ENCODE results near the gene CD46.
"Not testable (repeated sequence)": the region's sequence is repeated elsewhere in the genome, so short reads cannot be mapped to it uniquely, and the experiment has no call there.

Gene CD46

GRCh38 chr1:207752456-207752998, 673 bp downstream of the CD46 start:
- no peak for DNase-seq

GRCh38 chr1:207753611-207754010, 1.8 kb downstream of the CD46 start:
- DNase-seq, result no peak

DNA sequence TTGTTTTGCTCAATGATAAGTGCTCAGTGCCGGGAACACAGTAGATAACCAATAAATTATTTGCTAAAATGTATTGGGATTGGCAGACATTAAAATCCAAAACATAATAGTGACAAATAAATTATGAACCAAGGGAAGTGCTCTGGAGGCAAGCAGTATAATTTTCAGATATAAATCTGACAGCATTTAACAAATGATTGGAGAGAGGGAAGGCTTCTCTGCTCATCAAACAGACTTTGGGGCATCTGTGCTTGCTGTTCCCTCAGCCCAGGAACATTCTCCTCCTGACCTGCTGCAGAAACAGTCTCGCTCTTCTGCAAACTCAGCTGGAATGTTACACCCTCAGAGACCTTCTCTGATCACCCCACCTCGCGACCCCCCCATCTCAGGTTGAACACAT, 2.2 kb downstream of the CD46 start:
- no peak for DNase-seq

DNA sequence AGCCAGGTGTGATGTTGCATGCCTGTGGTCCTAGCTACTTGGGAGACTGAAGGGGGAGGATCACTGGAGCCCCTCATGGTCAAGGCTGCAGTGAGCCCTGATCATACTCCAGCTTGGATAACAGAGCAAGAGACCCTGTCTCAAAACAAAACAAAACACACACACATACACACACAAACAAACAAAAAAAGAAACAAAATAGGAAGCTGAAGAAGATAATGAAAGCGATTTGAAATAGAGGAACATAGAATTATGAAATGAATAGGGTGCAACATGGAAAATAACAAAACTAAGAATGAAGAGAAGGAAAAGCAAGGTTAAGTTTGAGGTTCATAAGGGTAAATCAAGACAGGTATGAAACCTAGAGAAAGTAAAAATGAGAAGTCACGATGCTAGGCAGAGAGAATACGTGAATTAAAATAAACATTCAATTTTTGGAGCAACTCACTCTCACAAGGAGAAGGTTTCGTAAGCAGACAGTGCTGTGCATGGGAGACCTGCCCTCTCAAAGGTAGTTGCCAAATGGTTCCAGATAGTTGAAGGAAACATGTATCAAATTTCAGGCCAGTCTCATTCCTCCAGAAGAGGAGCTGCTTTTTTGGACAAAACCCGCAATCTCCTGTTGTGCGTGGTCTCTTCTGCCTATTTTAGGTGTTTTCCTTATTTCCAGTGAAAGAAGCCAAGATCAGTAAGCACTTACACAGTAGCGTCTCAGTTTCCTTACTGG, 3.3 kb downstream of the CD46 start:
- DNase-seq, result no peak

DNA sequence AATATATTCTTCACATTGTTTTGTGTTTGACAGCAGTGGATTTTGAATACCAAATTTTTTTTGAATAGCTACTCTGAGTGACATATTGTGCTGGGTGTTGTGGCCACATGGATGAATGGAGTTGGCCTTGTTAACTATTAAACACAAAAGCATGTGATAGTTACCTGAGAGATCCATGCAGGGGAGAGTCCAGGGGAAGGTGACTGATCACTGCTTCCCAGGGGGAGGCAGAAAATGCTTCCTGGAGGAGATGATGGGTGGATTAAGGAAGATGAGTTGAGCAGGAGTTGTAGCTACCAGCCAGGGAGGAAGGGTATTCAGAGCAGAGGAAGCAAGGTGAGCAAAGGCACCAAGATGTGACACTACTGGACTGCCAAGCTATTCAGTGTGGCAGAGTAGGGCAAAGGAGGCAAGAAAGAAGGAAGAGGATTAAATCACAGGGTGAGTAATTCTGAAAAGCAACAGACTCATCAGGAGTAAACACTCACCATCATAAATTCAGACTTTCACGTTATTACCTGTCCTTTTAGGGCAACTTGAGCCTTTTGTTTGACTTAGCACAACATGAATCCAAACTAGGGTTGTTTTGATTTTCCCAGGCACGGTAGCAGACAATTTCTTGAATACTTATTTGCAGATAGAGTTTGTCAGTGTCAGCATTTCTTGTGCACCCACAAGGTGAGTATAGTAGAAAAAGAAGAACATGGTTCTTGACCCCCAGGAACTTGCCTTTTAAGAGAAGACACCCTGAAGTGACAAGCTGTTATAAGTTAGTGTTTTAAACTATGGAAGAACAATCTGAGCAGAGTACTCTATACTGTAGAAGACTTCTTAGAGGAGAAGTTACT, 4.2 kb downstream of the CD46 start:
- no peak for DNase-seq

DNA sequence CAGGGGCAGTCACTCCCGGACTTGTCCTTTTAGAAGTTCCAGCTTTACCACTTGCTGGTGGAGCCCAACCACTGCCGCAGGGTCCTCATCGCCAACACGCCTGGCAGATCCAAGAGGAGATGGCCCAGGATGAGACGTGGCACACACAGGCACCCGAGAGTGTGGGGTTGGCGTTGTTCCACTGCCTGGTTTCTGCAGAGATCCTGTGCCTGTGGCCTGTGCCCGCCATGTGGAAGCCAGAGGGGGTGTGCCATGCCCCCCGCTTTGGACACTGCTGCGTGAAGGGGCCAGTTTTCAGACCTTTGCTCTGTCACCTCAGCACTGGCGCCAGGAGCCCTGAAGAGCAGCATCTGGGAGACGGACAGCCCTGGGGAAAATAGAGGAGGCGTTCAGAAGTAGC, 10.8 kb downstream of the CD46 start:
- no peak for DNase-seq

DNA sequence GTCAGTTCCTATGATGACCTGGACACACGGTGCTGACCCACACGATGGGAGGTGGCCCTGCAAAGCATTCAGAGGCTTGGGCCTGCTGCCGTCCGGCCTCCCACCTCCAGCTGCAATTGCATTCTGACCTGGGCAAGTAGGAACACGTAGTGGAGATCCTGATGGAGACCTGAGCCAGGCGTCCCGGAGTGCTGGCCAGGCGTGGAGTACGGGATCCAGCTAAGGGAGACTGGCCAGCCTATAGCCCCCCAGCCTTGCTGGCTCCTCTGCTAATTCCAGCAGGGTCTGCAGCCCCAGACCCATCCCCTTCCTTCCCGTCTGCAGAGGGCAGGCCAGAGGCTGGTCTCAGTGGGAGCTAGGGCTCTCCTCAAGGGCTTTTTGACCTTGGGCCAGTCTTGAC, 11.2 kb downstream of the CD46 start:
- DNase-seq, result no peak

DNA sequence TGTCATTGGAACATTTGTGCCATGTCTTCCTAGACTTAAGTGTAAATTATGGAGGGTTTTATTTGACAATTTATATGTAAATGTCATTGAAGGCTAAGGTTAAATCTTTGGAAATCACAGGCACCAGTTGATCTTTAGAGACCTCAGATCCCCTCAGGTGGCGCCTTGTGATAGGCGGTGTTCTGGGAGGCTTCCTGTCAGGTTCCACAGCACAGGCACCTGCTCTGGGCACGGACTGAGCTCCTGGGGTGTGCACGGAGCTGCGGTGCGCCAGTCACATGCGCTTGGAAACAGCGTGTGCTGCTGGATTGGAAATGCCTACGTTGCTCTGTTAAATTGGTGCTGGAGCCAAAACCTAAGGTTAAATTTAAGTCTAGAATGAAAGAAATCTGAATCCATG, 12.1 kb downstream of the CD46 start:
- no peak for DNase-seq

- DNase-seq, result no peak
Measured at GRCh38 chr1:207766569-207766968, 14.7 kb downstream of the CD46 start.

DNA sequence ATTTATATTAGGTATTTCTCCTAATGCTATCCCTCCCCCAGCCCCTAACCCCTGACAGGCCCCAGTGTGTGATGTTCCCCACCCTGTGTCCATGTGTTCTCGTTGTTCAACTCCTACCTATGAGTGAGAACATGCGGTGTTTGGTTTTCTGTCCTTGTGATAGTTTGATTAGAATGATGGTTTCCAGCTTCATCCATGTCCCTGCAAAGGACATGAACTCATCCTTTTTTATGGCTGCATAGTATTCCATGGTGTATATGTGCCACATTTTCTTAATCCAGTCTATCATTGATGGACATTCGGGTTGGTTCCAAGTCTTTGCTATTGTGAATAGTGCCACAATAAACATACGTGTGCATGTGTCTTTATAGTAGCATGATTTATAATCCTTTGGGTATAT, 18.7 kb downstream of the CD46 start:
- DNase-seq, result not testable (repeated sequence)

- DNase-seq, result not testable (repeated sequence)
Measured at GRCh38 chr1:207776045-207776444, 24.2 kb downstream of the CD46 start.

DNA sequence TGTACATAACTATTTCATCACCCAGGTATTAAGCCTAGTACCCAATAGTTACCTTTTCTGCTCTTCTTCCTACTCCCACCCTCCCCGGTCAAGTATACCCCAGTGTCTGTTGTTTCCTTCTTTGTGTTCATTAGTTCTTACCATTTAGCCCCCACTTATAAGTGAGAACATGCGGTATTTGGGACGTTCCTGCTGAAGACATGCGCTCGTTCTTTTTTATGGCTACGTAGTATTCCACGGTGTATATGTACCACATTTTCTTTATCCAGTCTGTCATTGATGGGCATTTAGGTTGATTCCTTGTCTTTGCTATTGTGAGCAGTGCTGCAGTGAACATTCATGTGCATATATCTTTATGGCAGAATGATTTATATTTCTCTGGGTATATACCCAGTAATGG, 25.6 kb downstream of the CD46 start:
- DNase-seq, result not testable (repeated sequence)

DNA sequence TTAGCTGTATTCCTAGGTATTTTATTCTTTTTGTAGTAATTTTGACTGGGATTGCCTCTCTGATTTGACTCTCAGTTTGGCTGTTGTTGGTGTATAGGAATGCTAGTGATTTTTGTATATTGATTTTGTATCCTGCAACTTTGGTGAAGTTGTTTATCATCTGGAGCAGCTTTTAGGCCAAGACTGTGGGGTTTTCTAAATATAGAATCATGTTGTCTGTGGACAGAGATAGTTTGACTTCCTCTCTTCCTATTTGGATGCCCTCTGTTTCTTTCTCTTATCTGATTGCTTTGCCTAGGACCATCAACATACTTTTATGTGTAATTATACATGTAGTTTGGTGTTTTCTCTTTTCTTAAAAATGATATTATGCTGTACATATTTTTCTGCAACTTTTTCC, 27.2 kb downstream of the CD46 start:
- no peak for DNase-seq

- no peak for DNase-seq
Measured at GRCh38 chr1:207781312-207781711, 29.5 kb downstream of the CD46 start.

- no peak for DNase-seq
Measured at GRCh38 chr1:207787776-207788175, 35.9 kb downstream of the CD46 start.

DNA sequence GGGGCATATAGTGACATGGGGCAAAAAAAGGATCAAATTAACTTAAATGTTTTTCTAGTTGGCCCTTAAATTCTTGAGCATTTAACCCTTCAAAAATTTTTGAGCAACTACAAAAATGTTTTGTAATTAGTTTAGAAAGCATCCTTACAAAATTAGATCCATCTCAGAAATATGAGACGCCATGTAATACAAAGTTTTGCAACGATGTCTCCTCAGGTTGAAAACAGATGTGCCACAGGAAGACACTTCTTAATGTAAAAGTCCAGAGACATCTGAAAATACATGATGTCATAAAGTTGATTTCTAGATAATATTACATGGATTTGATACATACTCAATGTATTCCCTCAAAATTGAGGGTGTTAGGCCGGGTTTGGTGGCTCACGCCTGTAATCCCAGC, 37.5 kb downstream of the CD46 start:
- DNase-seq, result no peak

GRCh38 chr1:207789792-207790787, 38.2 kb downstream of the CD46 start:
- no peak for DNase-seq

DNA sequence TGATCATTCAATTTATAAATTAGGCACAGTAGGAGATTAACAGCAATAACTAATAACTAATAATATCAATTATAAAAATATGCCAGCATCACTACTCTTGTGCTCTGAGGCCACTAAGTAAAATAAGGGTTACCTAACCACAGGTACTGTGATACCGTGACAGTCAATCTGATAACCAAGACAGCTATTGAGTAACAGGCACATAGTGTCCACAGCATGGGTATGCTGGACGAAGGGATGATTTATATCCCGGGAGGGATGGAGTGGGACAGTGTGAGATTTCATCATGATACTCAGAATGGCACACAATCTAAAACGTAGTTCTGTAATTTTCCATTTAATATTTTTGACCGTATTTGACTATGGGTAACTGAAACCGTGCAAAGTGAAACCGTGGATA, 39.4 kb downstream of the CD46 start:
- no peak for DNase-seq

DNA sequence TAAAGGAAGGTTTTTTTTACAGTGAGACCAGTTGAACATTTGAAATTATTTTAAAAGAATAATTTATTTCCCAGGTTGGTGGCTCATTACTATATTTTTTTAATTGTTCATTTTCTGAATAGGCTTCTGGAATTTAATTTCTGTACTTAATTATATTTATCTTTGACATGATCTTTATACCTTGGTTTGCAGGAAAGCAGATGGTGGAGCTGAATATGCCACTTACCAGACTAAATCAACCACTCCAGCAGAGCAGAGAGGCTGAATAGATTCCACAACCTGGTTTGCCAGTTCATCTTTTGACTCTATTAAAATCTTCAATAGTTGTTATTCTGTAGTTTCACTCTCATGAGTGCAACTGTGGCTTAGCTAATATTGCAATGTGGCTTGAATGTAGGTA, 41.5 kb downstream of the CD46 start:
- DNase-seq, result no peak

GRCh38 chr1:207794861-207795260, 43.0 kb downstream of the CD46 start:
- no peak for DNase-seq

DNA sequence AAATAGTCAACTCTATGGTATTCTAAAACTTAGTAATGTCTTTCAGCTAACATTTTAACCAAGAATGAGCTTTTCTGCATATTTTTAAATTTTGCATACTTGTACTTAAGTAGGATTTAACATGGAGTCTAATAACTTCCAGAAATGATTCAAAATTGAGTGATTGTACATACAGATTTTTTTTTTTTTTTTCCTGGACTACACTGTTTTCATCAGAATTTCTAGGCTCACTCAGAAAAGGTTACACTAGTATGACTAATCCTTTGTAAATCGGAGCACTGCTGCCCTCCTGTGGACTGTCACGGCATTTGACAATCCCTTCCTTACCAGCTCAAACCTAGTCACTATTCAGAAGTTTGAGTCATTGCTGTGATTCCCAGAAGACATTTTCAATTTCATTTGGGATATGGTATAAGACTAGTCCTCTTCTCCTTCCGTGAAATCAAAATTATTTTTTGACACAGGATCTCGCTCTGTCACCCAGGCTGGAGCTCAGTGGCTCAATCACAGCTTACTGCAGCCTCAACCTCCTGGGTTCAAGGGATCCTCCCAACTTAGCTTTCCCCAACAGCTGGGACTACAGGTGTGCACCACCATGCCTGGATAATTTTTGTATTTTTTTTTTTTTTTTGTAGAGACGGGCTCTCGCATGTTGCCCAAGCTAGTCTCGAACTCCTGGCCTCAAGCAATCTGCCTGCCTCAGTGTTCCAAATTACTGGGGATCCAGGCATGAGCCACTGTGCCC, 45.5 kb downstream of the CD46 start:
- peak; percentile 68 for DNase-seq

DNA sequence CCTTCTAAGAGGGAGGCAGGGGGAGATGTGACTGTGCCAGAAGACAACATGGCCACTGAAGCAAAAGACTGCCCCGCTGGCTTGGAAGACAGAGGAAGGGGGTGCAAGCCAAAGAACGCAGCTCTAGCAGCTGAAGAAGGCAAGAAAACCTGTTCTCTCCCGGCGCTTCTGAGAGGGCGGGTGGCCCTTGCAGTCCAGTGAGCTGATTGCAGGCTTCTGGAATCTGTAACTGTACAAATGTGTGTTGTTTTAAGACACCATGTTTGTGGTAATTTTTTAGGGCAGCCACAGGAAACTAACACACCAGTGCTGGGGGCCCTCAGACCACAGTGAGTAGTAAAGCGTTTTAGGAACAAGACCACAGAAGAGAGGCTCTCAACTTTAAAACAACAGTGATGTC, 47.0 kb downstream of the CD46 start:
- no peak for DNase-seq
